Breast epithelium (tissue), 3 donors: ENCODE results near the gene PGM5.

ENCODE experiments used
- CTCF ChIP-seq, 3 donors: fragments of 450-650 bp; IDR thresholded peaks; one replicate each; pipeline ENCODE4 v1.5.1; 2016 to 2017; ENCODE audit warnings: antibody characterized with exemption in 3 of 3, mild to moderate bottlenecking in 3 of 3, moderate library complexity in 3 of 3
- POLR2AphosphoS5 ChIP-seq, 3 donors: sonication (generic); formaldehyde crosslinking; IDR thresholded peaks; one replicate each; pipeline ENCODE4 v1.6.1; 2017; ENCODE audit warnings: antibody characterized with exemption in 3 of 3

GRCh38 chr9:68513385-68513784 lies 157.0 kb downstream of the PGM5 start:
- TF ChIP-seq CTCF (IDR thresholded peaks at IDR 0.05) (no peak), POLR2AphosphoS5 (IDR thresholded peaks at IDR 0.05) (no peak)
